Measurements from ENCODE around the gene MBTPS1.

Gene MBTPS1

GRCh38 chr16:84042308-84042878 lies 74.3 kb downstream of the MBTPS1 start, which contains the start of gene SLC38A8:
Gene SLC38A8, minus strand, starts transcription at chr16:84042795. Its CDS starts 638 bp downstream, at chr16:84042157.
- TF ChIP-seq CTCF (conservative IDR thresholded peaks at IDR 0.05; ENCODE audit: low read depth, low read length): no peak
- Histone ChIP-seq H3K4me3 (IDR thresholded peaks at IDR 0.05; ENCODE audit: insufficient read depth, low read depth, low read length) (no peak within 1 kb of the TSS), H3K4me1 (ENCODE audit: low read depth, poor library complexity, severe bottlenecking) (no peaks in the 10 kb centered on the region), H3K79me2 (ENCODE audit: insufficient read depth, low read depth) (no peaks in the 10 kb centered on the region), H3K4me2 (no peak within 1 kb of the TSS), H3K36me3 (ENCODE audit: insufficient read depth) (no peaks in the 10 kb centered on the region), H2AFZ (ENCODE audit: low read depth) (no peak within 1 kb of the TSS), H4K20me1 (ENCODE audit: insufficient read depth) (no peaks in the 10 kb centered on the region), H3K27ac (no peak within 1 kb of the TSS), H3K9ac (no peak within 1 kb of the TSS), H3K27me3 (ENCODE audit: insufficient read depth, low read depth) (peaks cover 58% of the 10 kb centered on the region)

- Histone ChIP-seq H3K79me2 (ENCODE audit: insufficient read depth, low read depth) (no peaks in the 10 kb centered on the region), H2AFZ (ENCODE audit: low read depth) (no peak overlapping the region), H3K4me2 (no peak overlapping the region), H3K27ac (no peak overlapping the region), H3K27me3 (ENCODE audit: insufficient read depth, low read depth) (peaks cover 61% of the 10 kb centered on the region), H3K9ac (no peak overlapping the region), H3K4me3 (IDR thresholded peaks at IDR 0.05; ENCODE audit: insufficient read depth, low read depth, low read length) (no peak overlapping the region), H4K20me1 (ENCODE audit: insufficient read depth) (no peaks in the 10 kb centered on the region), H3K36me3 (ENCODE audit: insufficient read depth) (no peaks in the 10 kb centered on the region), H3K4me1 (ENCODE audit: low read depth, poor library complexity, severe bottlenecking) (no peaks in the 10 kb centered on the region)
- no peak for TF ChIP-seq CTCF (conservative IDR thresholded peaks at IDR 0.05; ENCODE audit: low read depth, low read length)
Measured at GRCh38 chr16:84041881-84042280, 74.9 kb downstream of the MBTPS1 start.

GRCh38 chr16:84040823-84041820 lies 75.6 kb downstream of the MBTPS1 start:
- no peaks in the 10 kb centered on the region for H4K20me1 ChIP-seq (ENCODE audit: insufficient read depth)
- no peak overlapping the region for H3K4me2 ChIP-seq
- H3K27ac ChIP-seq: no peak overlapping the region
- no peak overlapping the region for H2AFZ ChIP-seq (ENCODE audit: low read depth)
- H3K4me1 ChIP-seq (ENCODE audit: low read depth, poor library complexity, severe bottlenecking): no peaks in the 10 kb centered on the region
- H3K4me3 ChIP-seq (IDR thresholded peaks at IDR 0.05; ENCODE audit: insufficient read depth, low read depth, low read length): no peak overlapping the region
- peaks cover 62% of the 10 kb centered on the region for H3K27me3 ChIP-seq (ENCODE audit: insufficient read depth, low read depth)
- no peak for TF ChIP-seq CTCF (conservative IDR thresholded peaks at IDR 0.05; ENCODE audit: low read depth, low read length)
- no peaks in the 10 kb centered on the region for H3K36me3 ChIP-seq (ENCODE audit: insufficient read depth)
- H3K79me2 ChIP-seq (ENCODE audit: insufficient read depth, low read depth): no peaks in the 10 kb centered on the region
- no peak overlapping the region for H3K9ac ChIP-seq

- H3K9ac ChIP-seq: no peak overlapping the region
- H2AFZ ChIP-seq (ENCODE audit: low read depth): no peak overlapping the region
- TF ChIP-seq CTCF (conservative IDR thresholded peaks at IDR 0.05; ENCODE audit: low read depth, low read length): no peak
- H3K4me2 ChIP-seq: no peak overlapping the region
- H4K20me1 ChIP-seq (ENCODE audit: insufficient read depth): no peaks in the 10 kb centered on the region
- no peak overlapping the region for H3K4me3 ChIP-seq (IDR thresholded peaks at IDR 0.05; ENCODE audit: insufficient read depth, low read depth, low read length)
- H3K27me3 ChIP-seq (ENCODE audit: insufficient read depth, low read depth): peaks cover 70% of the 10 kb centered on the region
- H3K4me1 ChIP-seq (ENCODE audit: low read depth, poor library complexity, severe bottlenecking): no peaks in the 10 kb centered on the region
- H3K36me3 ChIP-seq (ENCODE audit: insufficient read depth): no peaks in the 10 kb centered on the region
- H3K79me2 ChIP-seq (ENCODE audit: insufficient read depth, low read depth): no peaks in the 10 kb centered on the region
- no peak overlapping the region for H3K27ac ChIP-seq
Measured at GRCh38 chr16:84040226-84040822, 76.4 kb downstream of the MBTPS1 start.

All from KMS-11 (cell line).